Activated T-helper 17 cell treated with anti-CD3 and anti-CD28 coated beads, Interleukin-2, amount 50 U/mL, for 72 hours (primary cell): ENCODE data around the gene ME1. TPM values are rescaled to one million over a fixed set of nuclear protein-coding genes. Genes with fewer than 3 reads are reported as not detected.
"Not testable (repeated sequence)": the region's sequence is repeated elsewhere in the genome, so short reads cannot be mapped to it uniquely, and the experiment has no call there.

ENCODE experiments used
- ATAC-seq: fragments of 150-1000 bp; cut with Tn5 transposase; replicated peaks from 2 replicates; pipeline ENCODE4 v1.10.0; 2021; ENCODE audit warnings: mild to moderate bottlenecking, moderate library complexity
- H3K27ac Mint-ChIP-seq: one replicate; pipeline ENCODE4 v1.8.0; 2022; ENCODE audit warnings: mixed read lengths
- H3K27me3 Mint-ChIP-seq: one replicate; pipeline ENCODE4 v1.8.0; 2022; ENCODE audit warnings: mixed read lengths
- H3K36me3 Mint-ChIP-seq: one replicate; pipeline ENCODE4 v1.8.0; 2022; ENCODE audit warnings: low read depth, mild to moderate bottlenecking, mixed read lengths
- H3K4me1 Mint-ChIP-seq: one replicate; pipeline ENCODE4 v1.8.0; 2022; ENCODE audit warnings: mixed read lengths
- H3K4me3 Mint-ChIP-seq: one replicate; pipeline ENCODE4 v1.8.0; 2022; ENCODE audit warnings: mild to moderate bottlenecking, mixed read lengths
- H3K9me3 Mint-ChIP-seq: one replicate; pipeline ENCODE4 v1.8.0; 2022; ENCODE audit warnings: mixed read lengths
- total RNA-seq, 2 donors: library from RNA; stranded (reverse); gene quantifications; one replicate each; pipeline ENCODE4 v1.2.3, GENCODE V29; 2022

Gene ME1
- total RNA-seq, 2 donors from 2014 or later = 0.32 to 0.42 TPM

- H3K4me3 Mint-ChIP-seq, H3K27ac Mint-ChIP-seq, H3K36me3 Mint-ChIP-seq, H3K27me3 Mint-ChIP-seq, ATAC-seq, H3K4me1 Mint-ChIP-seq, H3K9me3 Mint-ChIP-seq: not testable (repeated sequence)
Observed at GRCh38 chr6:83450015-83450414, 19.2 kb upstream of the ME1 start.

- not testable (repeated sequence) for ATAC-seq, H3K27me3 Mint-ChIP-seq, H3K27ac Mint-ChIP-seq, H3K4me1 Mint-ChIP-seq, H3K36me3 Mint-ChIP-seq, H3K9me3 Mint-ChIP-seq, H3K4me3 Mint-ChIP-seq
Observed at GRCh38 chr6:83444086-83444699, 13.3 kb upstream of the ME1 start.

GRCh38 chr6:83443516-83443915 is 12.7 kb upstream of the ME1 start:
- H3K36me3 Mint-ChIP-seq = no peaks in the 10 kb centered on the region
- H3K27me3 Mint-ChIP-seq = no peaks in the 10 kb centered on the region
- no peaks in the 10 kb centered on the region for H3K9me3 Mint-ChIP-seq
- no peaks in the 10 kb centered on the region for H3K4me1 Mint-ChIP-seq
- H3K4me3 Mint-ChIP-seq = no peak overlapping the region
- no peak overlapping the region for H3K27ac Mint-ChIP-seq
- no peak for ATAC-seq

GRCh38 chr6:83442752-83443151 is 11.9 kb upstream of the ME1 start:
- Mint-ChIP-seq H3K4me1 (no peaks in the 10 kb centered on the region), H3K27me3 (no peaks in the 10 kb centered on the region), H3K36me3 (no peaks in the 10 kb centered on the region), H3K27ac (no peak overlapping the region), H3K9me3 (no peaks in the 10 kb centered on the region), H3K4me3 (no peak overlapping the region)
- no peak for ATAC-seq

GRCh38 chr6:83439201-83439600 is 8.3 kb upstream of the ME1 start:
- H3K9me3 Mint-ChIP-seq = no peaks in the 10 kb centered on the region
- H3K27me3 Mint-ChIP-seq = no peaks in the 10 kb centered on the region
- ATAC-seq = no peak
- no peaks in the 10 kb centered on the region for H3K4me1 Mint-ChIP-seq
- H3K36me3 Mint-ChIP-seq = no peaks in the 10 kb centered on the region
- no peak overlapping the region for H3K27ac Mint-ChIP-seq
- H3K4me3 Mint-ChIP-seq = no peak overlapping the region

GRCh38 chr6:83436674-83437073 is 5.8 kb upstream of the ME1 start:
- H3K27ac Mint-ChIP-seq = no peak overlapping the region
- no peak for ATAC-seq
- no peaks in the 10 kb centered on the region for H3K27me3 Mint-ChIP-seq
- H3K4me1 Mint-ChIP-seq = no peaks in the 10 kb centered on the region
- no peaks in the 10 kb centered on the region for H3K9me3 Mint-ChIP-seq
- H3K4me3 Mint-ChIP-seq = no peak overlapping the region
- H3K36me3 Mint-ChIP-seq = no peaks in the 10 kb centered on the region

GRCh38 chr6:83433177-83433576 is 2.3 kb upstream of the ME1 start:
- ATAC-seq = no peak
- H3K4me1 Mint-ChIP-seq = no peaks in the 10 kb centered on the region
- no peaks in the 10 kb centered on the region for H3K36me3 Mint-ChIP-seq
- no peak overlapping the region for H3K27ac Mint-ChIP-seq
- peaks cover 11% of the 10 kb centered on the region for H3K27me3 Mint-ChIP-seq
- no peak overlapping the region for H3K4me3 Mint-ChIP-seq
- no peaks in the 10 kb centered on the region for H3K9me3 Mint-ChIP-seq

GRCh38 chr6:83432636-83433035 is 1.8 kb upstream of the ME1 start:
- H3K27me3 Mint-ChIP-seq = peaks cover 14% of the 10 kb centered on the region
- no peaks in the 10 kb centered on the region for H3K9me3 Mint-ChIP-seq
- no peak overlapping the region for H3K4me3 Mint-ChIP-seq
- H3K4me1 Mint-ChIP-seq = no peaks in the 10 kb centered on the region
- no peak overlapping the region for H3K27ac Mint-ChIP-seq
- no peak for ATAC-seq
- H3K36me3 Mint-ChIP-seq = no peaks in the 10 kb centered on the region

- H3K4me1 Mint-ChIP-seq = no peaks in the 10 kb centered on the region
- H3K9me3 Mint-ChIP-seq = no peaks in the 10 kb centered on the region
- H3K27ac Mint-ChIP-seq = no peak overlapping the region
- ATAC-seq = no peak
- H3K36me3 Mint-ChIP-seq = no peaks in the 10 kb centered on the region
- H3K27me3 Mint-ChIP-seq = peaks cover 14% of the 10 kb centered on the region
- peak overlapping the region; percentile 43 for H3K4me3 Mint-ChIP-seq
Observed at GRCh38 chr6:83431545-83432155, 799 bp upstream of the ME1 start.

GRCh38 chr6:83429857-83430610 is 817 bp downstream of the ME1 start:
- Mint-ChIP-seq H3K36me3 (no peaks in the 10 kb centered on the region), H3K4me1 (no peaks in the 10 kb centered on the region), H3K27me3 (peaks cover 14% of the 10 kb centered on the region), H3K27ac (no peak overlapping the region), H3K4me3 (peak overlapping the region; percentile 42), H3K9me3 (peaks cover 4% of the 10 kb centered on the region)
- no peak for ATAC-seq

- no peak overlapping the region for H3K27ac Mint-ChIP-seq
- H3K36me3 Mint-ChIP-seq = no peaks in the 10 kb centered on the region
- H3K27me3 Mint-ChIP-seq = peaks cover 14% of the 10 kb centered on the region
- no peaks in the 10 kb centered on the region for H3K4me1 Mint-ChIP-seq
- H3K4me3 Mint-ChIP-seq = no peak overlapping the region
- peaks cover 4% of the 10 kb centered on the region for H3K9me3 Mint-ChIP-seq
- ATAC-seq = no peak
Observed at GRCh38 chr6:83429269-83429668, 1.6 kb downstream of the ME1 start.

GRCh38 chr6:83424392-83425018 is 6.3 kb downstream of the ME1 start:
- no peaks in the 10 kb centered on the region for H3K4me1 Mint-ChIP-seq
- H3K27me3 Mint-ChIP-seq = peaks cover 7% of the 10 kb centered on the region
- H3K9me3 Mint-ChIP-seq = peaks cover 8% of the 10 kb centered on the region
- H3K27ac Mint-ChIP-seq = no peak overlapping the region
- no peaks in the 10 kb centered on the region for H3K36me3 Mint-ChIP-seq
- no peak overlapping the region for H3K4me3 Mint-ChIP-seq
- no peak for ATAC-seq

- no peaks in the 10 kb centered on the region for H3K4me1 Mint-ChIP-seq
Observed at GRCh38 chr6:83417880-83418663, 12.8 kb downstream of the ME1 start.

GRCh38 chr6:83413068-83413467 is 17.8 kb downstream of the ME1 start:
- Mint-ChIP-seq H3K36me3 (no peaks in the 10 kb centered on the region), H3K4me1 (no peaks in the 10 kb centered on the region), H3K27ac (no peak overlapping the region), H3K9me3 (no peaks in the 10 kb centered on the region), H3K27me3 (peaks cover 3% of the 10 kb centered on the region), H3K4me3 (no peak overlapping the region)
- no peak for ATAC-seq

More at GRCh38 chr6:83417880-83418663, 12.8 kb downstream of the ME1 start:
- no peaks in the 10 kb centered on the region for H3K36me3 Mint-ChIP-seq
- no peak overlapping the region for H3K27ac Mint-ChIP-seq
- H3K27me3 Mint-ChIP-seq = no peaks in the 10 kb centered on the region
- peaks cover 4% of the 10 kb centered on the region for H3K9me3 Mint-ChIP-seq
- no peak for ATAC-seq
- H3K4me3 Mint-ChIP-seq = no peak overlapping the region
